Astrocyte (in vitro differentiated cells and primary cell): ENCODE measurements around the gene GOSR1. TPM values are rescaled to one million over a fixed set of nuclear protein-coding genes. Genes with fewer than 3 reads are reported as not detected.
"Not testable (repeated sequence)": the region's sequence is repeated elsewhere in the genome, so short reads cannot be mapped to it uniquely, and the experiment has no call there.

Experiments used
- DNase-seq: peaks from one replicate; pipeline ENCODE4 v3.0.0-alpha.2; 2010; ENCODE audit warnings: low read depth
- FAIRE-seq: peaks from 2 replicates; lab custom pipeline; 2011; peaks lifted over from hg19 to GRCh38; lab: Jason Lieb, UNC
- H2AFZ ChIP-seq: 2 replicates; pipeline ENCODE4 v1.6.0; 2012; ENCODE audit warnings: low read depth, low read length, inconsistent platforms
- H3K27ac ChIP-seq: 2 replicates; pipeline ENCODE4 v1.5.1; 2011; ENCODE audit warnings: low read depth, low read length, inconsistent platforms
- H3K27me3 ChIP-seq: 2 replicates; pipeline ENCODE4 v1.6.0; 2011; ENCODE audit warnings: low read length, inconsistent platforms; ENCODE audit not compliant: insufficient read depth
- H3K36me3 ChIP-seq: 2 replicates; pipeline ENCODE4 v1.5.1; 2011; ENCODE audit warnings: low read length, inconsistent platforms; ENCODE audit not compliant: insufficient read depth
- H3K4me1 ChIP-seq: 2 replicates; pipeline ENCODE4 v1.5.1; 2011; ENCODE audit warnings: low read length, inconsistent platforms; ENCODE audit not compliant: insufficient read depth
- H3K4me2 ChIP-seq: 2 replicates; pipeline ENCODE4 v1.6.0; 2012; ENCODE audit warnings: low read length, inconsistent platforms
- H3K4me3 ChIP-seq: 2 replicates; pipeline ENCODE4 v1.5.1; 2011; ENCODE audit warnings: low read depth, mild to moderate bottlenecking, low read length, inconsistent platforms; ENCODE audit not compliant: insufficient read depth
- H3K79me2 ChIP-seq: 2 replicates; pipeline ENCODE4 v1.6.0; 2012; ENCODE audit warnings: mild to moderate bottlenecking, low read length, inconsistent platforms; ENCODE audit not compliant: insufficient read depth
- H3K9ac ChIP-seq: 2 replicates; pipeline ENCODE4 v1.6.0; 2012; ENCODE audit warnings: mild to moderate bottlenecking, low read length, inconsistent platforms
- H3K9me3 ChIP-seq: 2 replicates; pipeline ENCODE4 v1.5.1; 2012; ENCODE audit warnings: low read depth, mild to moderate bottlenecking, low read length, inconsistent platforms; ENCODE audit not compliant: insufficient read depth
- H4K20me1 ChIP-seq: 2 replicates; pipeline ENCODE4 v1.6.0; 2012; ENCODE audit warnings: low read length, inconsistent platforms; ENCODE audit not compliant: insufficient read depth
- H3K27ac Mint-ChIP-seq: one replicate; pipeline ENCODE4 v1.8.0; 2021; ENCODE audit warnings: mild to moderate bottlenecking, mixed read lengths; ENCODE audit not compliant: unreplicated experiment
- H3K27me3 Mint-ChIP-seq: one replicate; pipeline ENCODE4 v1.8.0; 2021; ENCODE audit warnings: low read depth, mixed read lengths; ENCODE audit not compliant: unreplicated experiment
- H3K36me3 Mint-ChIP-seq: one replicate; pipeline ENCODE4 v1.8.0; 2021; ENCODE audit warnings: low read depth, mixed read lengths; ENCODE audit not compliant: unreplicated experiment
- H3K4me1 Mint-ChIP-seq: one replicate; pipeline ENCODE4 v1.8.0; 2021; ENCODE audit warnings: low read depth, mixed read lengths; ENCODE audit not compliant: unreplicated experiment
- H3K4me3 Mint-ChIP-seq: one replicate; pipeline ENCODE4 v1.8.0; 2021; ENCODE audit warnings: mild to moderate bottlenecking, moderate library complexity, mixed read lengths; ENCODE audit not compliant: unreplicated experiment
- H3K9me3 Mint-ChIP-seq: one replicate; pipeline ENCODE4 v1.8.0; 2021; ENCODE audit warnings: mild to moderate bottlenecking, mixed read lengths; ENCODE audit not compliant: unreplicated experiment
- EZH2 ChIP-seq: IDR thresholded peaks from 2 replicates; pipeline ENCODE4 v1.6.1; 2012; ENCODE audit warnings: mild to moderate bottlenecking, low read length, inconsistent platforms; ENCODE audit not compliant: insufficient read depth
- total RNA-seq: library from RNA; stranded (reverse); gene quantifications from 2 replicates; pipeline ENCODE4 v1.2.1, GENCODE V29; 2021
- TF ChIP-seq, protein P1 (sequence below): IDR thresholded peaks from 2 replicates; pipeline ENCODE4 v1.5.1; 2011; ENCODE audit warnings: low read depth, mild to moderate bottlenecking, inconsistent platforms, low read length, moderate library complexity; ENCODE audit not compliant: insufficient read depth

GOSR1 gene
- total RNA-seq, 1 donor from 2014 or later = 49.3 TPM

DNA sequence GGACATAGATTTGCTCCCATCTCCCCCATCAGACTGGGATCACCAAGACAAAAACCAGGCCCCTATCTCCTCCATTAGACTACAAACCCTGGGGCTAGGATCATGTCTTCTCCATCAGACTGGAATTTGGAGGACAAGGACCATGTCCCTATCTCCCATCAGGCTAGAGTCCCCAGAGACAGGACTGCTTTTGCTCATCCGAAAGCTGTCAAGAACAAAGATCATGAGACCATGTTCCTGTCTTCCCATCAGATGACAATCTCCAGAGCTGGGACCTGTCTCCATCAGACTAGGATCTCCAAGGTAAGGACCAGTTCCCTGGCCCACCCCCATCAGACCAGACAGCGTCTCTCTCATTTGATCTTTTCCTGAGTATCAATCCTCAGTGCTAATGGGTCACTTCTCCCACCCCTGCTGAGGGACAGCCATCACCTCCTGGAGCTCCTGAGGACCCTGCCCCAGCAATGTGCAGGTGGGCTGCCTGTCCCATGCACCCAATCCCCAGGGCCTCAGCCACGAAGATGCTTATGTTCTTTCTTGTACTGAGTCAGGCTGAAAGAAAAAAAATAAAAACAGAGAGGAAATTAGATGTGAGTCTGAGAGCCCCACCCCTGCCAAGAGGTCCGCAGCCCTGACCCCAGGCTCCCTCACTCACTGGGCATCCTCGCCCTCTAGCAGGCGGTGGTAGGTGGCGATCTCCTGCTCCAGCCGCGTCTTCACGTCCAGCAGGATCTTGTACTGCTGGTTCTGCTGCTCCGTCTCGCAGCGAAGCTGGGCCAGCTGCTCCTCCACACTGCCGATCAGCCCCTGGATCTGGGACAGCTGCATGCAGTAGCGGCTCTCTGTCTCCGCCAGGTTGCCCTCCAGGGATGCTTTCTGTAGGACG is 90.3 kb downstream of the GOSR1 start:
- Histone ChIP-seq H3K79me2 (no peaks in the 10 kb centered on the region), H3K9me3 (no peaks in the 10 kb centered on the region), H3K9ac (no peak overlapping the region), H3K4me3 (no peak overlapping the region), H4K20me1 (no peaks in the 10 kb centered on the region), H3K27me3 (no peaks in the 10 kb centered on the region), H3K36me3 (no peaks in the 10 kb centered on the region), H3K4me2 (no peak overlapping the region), H3K4me1 (peaks cover 3% of the 10 kb centered on the region), H3K27ac (no peak overlapping the region), H2AFZ (no peak overlapping the region)
- no peaks in the 10 kb centered on the region for H3K36me3 Mint-ChIP-seq
- FAIRE-seq (no peak), DNase-seq (no peak)
- peaks cover 32% of the 10 kb centered on the region for H3K27me3 Mint-ChIP-seq
- no peak overlapping the region for H3K27ac Mint-ChIP-seq
- no peak for TF ChIP-seq EZH2
- TF ChIP-seq, protein P1, sequence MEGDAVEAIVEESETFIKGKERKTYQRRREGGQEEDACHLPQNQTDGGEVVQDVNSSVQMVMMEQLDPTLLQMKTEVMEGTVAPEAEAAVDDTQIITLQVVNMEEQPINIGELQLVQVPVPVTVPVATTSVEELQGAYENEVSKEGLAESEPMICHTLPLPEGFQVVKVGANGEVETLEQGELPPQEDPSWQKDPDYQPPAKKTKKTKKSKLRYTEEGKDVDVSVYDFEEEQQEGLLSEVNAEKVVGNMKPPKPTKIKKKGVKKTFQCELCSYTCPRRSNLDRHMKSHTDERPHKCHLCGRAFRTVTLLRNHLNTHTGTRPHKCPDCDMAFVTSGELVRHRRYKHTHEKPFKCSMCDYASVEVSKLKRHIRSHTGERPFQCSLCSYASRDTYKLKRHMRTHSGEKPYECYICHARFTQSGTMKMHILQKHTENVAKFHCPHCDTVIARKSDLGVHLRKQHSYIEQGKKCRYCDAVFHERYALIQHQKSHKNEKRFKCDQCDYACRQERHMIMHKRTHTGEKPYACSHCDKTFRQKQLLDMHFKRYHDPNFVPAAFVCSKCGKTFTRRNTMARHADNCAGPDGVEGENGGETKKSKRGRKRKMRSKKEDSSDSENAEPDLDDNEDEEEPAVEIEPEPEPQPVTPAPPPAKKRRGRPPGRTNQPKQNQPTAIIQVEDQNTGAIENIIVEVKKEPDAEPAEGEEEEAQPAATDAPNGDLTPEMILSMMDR = no peak
- H3K9me3 Mint-ChIP-seq = peaks cover 4% of the 10 kb centered on the region
- peaks cover 4% of the 10 kb centered on the region for H3K4me1 Mint-ChIP-seq
- no peak overlapping the region for H3K4me3 Mint-ChIP-seq

DNA sequence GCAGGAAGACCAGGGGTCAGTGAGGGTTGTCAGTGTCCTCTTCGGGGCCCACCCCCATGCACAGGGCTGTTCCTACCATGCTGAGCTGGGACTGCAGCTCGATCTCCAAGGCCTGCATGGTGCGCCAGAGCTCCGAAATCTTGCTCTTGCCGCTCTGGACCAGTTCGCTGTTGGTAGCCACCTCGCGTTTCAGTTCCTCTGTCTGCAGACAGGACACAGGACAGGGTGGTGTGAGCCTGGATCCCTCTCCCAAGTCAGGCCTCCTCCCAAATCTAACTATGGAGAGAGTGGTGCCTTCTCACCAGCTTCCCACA is 90.9 kb downstream of the GOSR1 start:
- no peak for FAIRE-seq
- no peak for DNase-seq
- Histone ChIP-seq H3K27ac (no peak overlapping the region), H2AFZ (no peak overlapping the region), H3K4me1 (peaks cover 3% of the 10 kb centered on the region), H3K9me3 (no peaks in the 10 kb centered on the region), H3K27me3 (no peaks in the 10 kb centered on the region), H4K20me1 (no peaks in the 10 kb centered on the region), H3K4me2 (no peak overlapping the region), H3K36me3 (no peaks in the 10 kb centered on the region), H3K4me3 (no peak overlapping the region), H3K79me2 (no peaks in the 10 kb centered on the region), H3K9ac (no peak overlapping the region)
- Mint-ChIP-seq H3K27ac (no peak overlapping the region), H3K4me1 (peaks cover 4% of the 10 kb centered on the region), H3K36me3 (no peaks in the 10 kb centered on the region), H3K27me3 (peaks cover 35% of the 10 kb centered on the region), H3K9me3 (peaks cover 4% of the 10 kb centered on the region), H3K4me3 (no peak overlapping the region)
- TF ChIP-seq EZH2 = no peak
- TF ChIP-seq, protein P1 = no peak

DNA sequence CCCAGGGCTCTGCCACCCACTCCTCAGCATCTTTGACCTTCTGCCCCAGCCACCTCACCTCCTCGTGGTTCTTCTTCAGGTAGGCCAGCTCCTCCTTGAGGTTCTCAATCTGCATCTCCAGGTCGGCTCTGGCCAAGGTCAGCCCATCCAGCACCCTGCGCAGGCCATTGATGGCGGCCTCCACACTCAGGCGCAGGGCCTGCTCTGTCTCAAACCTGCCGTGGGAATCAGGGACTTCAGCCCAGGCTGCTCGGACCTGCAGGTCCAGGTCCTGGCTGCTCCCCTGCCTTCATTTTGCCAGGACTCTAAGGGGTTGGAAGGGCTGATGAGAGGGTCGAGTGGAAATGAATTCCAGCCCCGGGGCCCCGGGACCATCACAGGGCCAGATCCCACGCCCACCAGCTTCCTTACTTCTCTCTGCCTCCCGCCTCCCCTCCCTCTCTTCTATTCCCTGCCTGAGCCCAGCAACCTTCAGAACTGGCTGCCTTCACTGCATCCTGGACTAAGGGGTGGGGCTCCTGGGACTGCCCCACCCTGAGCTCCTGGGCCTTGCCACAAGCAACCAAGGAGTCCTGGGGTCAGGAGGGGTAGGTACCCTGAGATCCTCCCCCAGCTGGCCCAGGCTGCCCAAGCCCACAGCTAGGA is 92.4 kb downstream of the GOSR1 start:
- FAIRE-seq = not testable (repeated sequence)

More for the DNA sequence above, 92.4 kb downstream of the GOSR1 start:
- H4K20me1 ChIP-seq, H3K9ac ChIP-seq, H3K27ac ChIP-seq, H3K27me3 ChIP-seq, H3K9me3 Mint-ChIP-seq, DNase-seq, H3K4me3 ChIP-seq, H3K4me2 ChIP-seq, H3K36me3 Mint-ChIP-seq, H3K27ac Mint-ChIP-seq, H3K4me3 Mint-ChIP-seq, H3K4me1 ChIP-seq, H3K9me3 ChIP-seq, H3K79me2 ChIP-seq, H2AFZ ChIP-seq, H3K36me3 ChIP-seq, H3K4me1 Mint-ChIP-seq: not testable (repeated sequence)
- peaks cover 45% of the 10 kb centered on the region for H3K27me3 Mint-ChIP-seq
